Measurements from ENCODE around the gene METTL25B. TPM values are rescaled to one million over a fixed set of nuclear protein-coding genes. Genes with fewer than 3 reads are reported as not detected.
"Not testable (repeated sequence)": the region's sequence is repeated elsewhere in the genome, so short reads cannot be mapped to it uniquely, and the experiment has no call there.

METTL25B gene
- total RNA-seq, 2 experiments from 2014 or later, result 44.0 to 49.6 TPM

DNA sequence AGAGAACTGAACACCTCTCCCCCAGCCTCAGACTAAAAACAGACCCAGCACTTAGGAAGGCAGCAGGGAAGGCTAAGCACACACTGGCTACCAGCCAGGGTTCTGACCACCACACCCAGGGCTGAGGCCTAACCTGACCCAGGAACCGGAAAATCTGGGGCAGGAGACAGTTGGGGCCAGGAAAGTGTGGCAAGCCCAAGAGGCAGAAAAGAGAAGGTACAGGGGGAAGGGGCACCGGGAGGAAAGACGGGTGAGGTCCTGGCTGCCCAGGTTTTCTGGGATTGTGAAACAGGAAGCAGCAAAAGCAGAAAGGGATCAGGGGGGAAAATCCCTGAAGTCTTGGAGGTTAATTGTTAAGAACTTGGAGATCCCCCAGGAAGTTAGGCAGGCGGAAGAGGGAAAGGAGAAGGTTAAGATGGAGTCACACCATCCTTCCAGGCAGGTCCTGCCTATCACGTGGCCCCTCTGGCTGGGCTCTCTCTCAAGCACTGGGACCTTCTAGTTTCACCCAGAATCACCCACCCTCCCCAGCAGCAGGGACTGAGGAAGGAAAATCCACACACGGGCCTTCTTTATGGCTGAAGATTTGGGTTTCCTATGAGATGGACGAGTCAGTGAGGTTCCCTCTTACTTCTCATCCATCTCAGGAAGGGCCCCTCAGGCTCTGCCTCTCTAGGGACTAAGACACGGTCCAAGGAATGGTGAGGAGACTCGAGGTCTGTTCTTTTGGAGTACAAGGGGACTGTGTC is 20.6 kb downstream of the METTL25B start:
- no peaks in the 10 kb centered on the region for H3K9me3 Mint-ChIP-seq (ENCODE audit: low read depth)
- ATAC-seq (no peak), DNase-seq (no peak)
- no peaks in the 10 kb centered on the region for H3K27me3 Mint-ChIP-seq
- H3K36me3 Mint-ChIP-seq, result peaks cover 23% of the 10 kb centered on the region
- CTCF ChIA-PET, result interaction anchor here (1.1 to 3.3 kb wide), 3 partner anchors 22 to 59 kb away, joined by 3 to 44 read pairs (median 8); partner anchors contain the start of genes ISG20L2 and METTL25B
- H3K27ac Mint-ChIP-seq, result peak overlapping the region; percentile 97
- H3K4me1 Mint-ChIP-seq, result peaks cover 68% of the 10 kb centered on the region
- H3K4me3 Mint-ChIP-seq, result peak overlapping the region; percentile 98

DNA sequence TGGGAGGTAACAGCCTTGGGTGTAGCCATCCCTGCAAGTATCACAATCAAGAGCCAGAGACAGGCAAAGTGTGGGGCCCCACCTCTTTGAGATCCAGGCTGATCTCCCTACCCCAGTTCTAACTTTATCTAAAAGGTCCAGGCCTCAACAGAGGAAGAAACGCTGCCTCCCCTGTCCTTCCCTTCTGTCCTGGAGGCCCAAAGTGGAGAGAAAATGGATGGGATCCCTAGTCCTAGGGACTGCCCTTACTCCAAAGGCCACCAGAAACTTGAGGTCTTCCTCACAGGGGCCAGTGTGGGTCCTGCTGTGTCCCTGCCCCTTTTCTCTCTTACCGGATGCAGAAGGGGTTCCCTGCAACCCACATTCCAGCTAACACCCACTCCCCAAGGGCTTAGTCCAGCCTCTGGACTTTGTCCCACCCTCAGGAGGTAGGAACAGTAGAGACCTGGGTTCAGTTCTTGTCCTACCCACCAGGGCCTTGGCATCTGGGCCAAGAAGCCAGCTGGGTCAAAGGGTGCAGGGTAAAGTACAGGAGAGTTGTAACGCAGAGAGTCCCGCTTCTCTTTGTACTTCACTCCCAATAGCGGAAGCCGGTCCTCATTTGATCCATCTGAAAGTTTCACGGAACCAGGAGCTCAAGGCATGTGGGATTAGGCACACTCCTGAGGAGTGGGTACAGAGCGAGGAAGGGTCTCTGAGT is 21.3 kb downstream of the METTL25B start:
- CTCF ChIA-PET, result interaction anchor here (1.9 to 4.0 kb wide), 3 partner anchors 8 to 60 kb away, joined by 8 to 71 read pairs (median 37); partner anchors contain the start of genes ISG20L2, METTL25B and MRPL24
- Mint-ChIP-seq H3K36me3 (peaks cover 20% of the 10 kb centered on the region), H3K27ac (peak overlapping the region; percentile 97), H3K4me1 (peaks cover 63% of the 10 kb centered on the region), H3K27me3 (no peaks in the 10 kb centered on the region), H3K4me3 (peak overlapping the region; percentile 98), H3K9me3 (ENCODE audit: low read depth) (no peaks in the 10 kb centered on the region)
- DNase-seq (no peak), ATAC-seq (no peak)

DNA sequence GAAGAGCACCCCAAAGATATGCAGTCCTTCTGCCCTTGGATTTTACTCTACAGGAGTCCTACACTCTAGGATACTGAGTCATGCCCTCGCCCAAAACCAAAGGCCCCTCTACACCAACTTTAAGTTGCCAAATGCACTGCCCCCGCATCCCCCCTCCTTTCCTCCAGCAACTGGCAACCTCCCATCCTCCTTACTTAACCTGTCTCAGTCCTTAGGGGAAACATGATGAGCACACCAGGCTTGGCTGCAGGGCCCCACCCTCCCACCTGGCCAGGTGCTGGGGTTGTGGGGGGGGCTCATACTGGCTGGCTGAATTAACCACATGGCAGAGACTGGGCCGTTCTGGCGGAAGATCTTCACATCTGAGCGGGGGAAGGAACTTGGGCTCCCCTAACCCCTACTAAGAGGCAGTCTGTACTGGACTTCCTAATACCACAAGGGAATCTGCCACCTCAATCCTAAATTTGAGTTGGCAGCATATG is 22.0 kb downstream of the METTL25B start:
- H3K36me3 Mint-ChIP-seq, result peaks cover 20% of the 10 kb centered on the region
- peak overlapping the region; percentile 98 for H3K4me3 Mint-ChIP-seq
- no peaks in the 10 kb centered on the region for H3K27me3 Mint-ChIP-seq
- no peak for DNase-seq
- CTCF ChIA-PET, result interaction anchor here (1.9 to 4.0 kb wide), 4 partner anchors 9 to 61 kb away, joined by 8 to 71 read pairs (median 30); partner anchors contain the start of genes ISG20L2, METTL25B, MRPL24 and PRCC
- peaks cover 60% of the 10 kb centered on the region for H3K4me1 Mint-ChIP-seq
- peak overlapping the region; percentile 97 for H3K27ac Mint-ChIP-seq
- no peak for ATAC-seq
- H3K9me3 Mint-ChIP-seq (ENCODE audit: low read depth), result no peaks in the 10 kb centered on the region

DNA sequence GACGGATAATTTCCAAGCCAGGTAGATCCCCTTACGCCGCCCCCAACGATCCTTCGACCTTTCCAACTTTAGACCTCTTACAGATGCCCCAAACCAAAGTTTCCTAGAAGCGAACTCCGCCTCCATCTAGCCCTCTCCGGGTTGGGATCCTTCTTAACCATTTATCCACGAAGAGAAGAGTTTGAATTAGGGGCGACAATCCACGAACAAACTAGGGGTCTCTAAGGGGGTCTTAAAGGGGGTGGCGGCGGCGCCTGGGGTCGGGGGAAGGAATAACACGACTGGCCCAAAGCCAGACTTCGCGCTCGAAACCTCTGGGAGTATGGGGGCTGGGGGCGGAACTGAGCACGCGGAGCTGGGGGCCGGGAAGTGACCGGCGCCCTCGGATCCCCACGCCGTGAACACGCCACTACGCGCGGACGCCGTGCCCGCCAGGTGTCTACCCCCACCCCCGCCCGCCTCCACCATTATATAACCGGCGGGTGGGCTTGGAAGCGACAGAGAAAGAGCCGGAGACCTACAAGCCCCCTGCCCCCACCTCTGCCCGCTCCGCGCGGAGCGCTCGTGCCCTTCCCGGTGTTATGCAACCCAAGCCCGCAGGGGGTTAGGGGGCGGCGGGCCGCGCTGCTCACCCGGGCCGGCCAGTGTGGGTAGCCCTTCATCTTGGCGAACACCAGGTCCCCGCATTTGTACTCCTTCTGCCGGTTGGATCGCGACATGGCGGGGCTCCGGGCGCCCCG is 22.6 kb downstream of the METTL25B start:
- ATAC-seq (peak; percentile 20), DNase-seq (peak; percentile 62)
- Mint-ChIP-seq H3K9me3 (ENCODE audit: low read depth) (no peaks in the 10 kb centered on the region), H3K4me1 (peaks cover 53% of the 10 kb centered on the region), H3K27me3 (no peaks in the 10 kb centered on the region), H3K4me3 (peak overlapping the region; percentile 98), H3K27ac (peak overlapping the region; percentile 97), H3K36me3 (peaks cover 16% of the 10 kb centered on the region)
- CTCF ChIA-PET, result interaction anchor here (0.6 to 4.0 kb wide), 8 partner anchors 10 to 110 kb away, joined by 3 to 71 read pairs (median 12); partner anchors contain the start of genes ISG20L2, METTL25B, MRPL24 and NTRK1

DNA sequence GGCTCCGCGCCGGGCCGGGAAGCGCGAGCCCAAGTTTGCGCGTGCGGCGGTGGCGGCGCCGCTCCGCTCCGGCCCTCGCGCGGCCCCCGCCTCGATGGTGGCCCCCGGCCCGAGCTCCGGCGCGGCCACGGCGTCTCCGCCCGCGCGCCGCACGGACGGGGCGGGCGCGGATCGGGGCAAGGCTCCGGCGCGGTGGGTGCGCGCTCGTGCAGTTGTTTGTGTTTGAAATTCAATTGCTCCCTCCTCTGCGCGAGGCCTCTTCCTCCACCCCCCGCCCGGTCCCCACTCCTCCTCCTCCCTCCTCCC is 23.1 kb downstream of the METTL25B start, which contains the start of gene HDGF:
Gene HDGF (minus strand): TSS at position 225 of the 306 bp plus-strand sequence. CDS start 246 bp downstream, outside the sequence.
- ATAC-seq (no peak), DNase-seq (no peak)
- CTCF ChIA-PET, result interaction anchor here (0.6 to 4.0 kb wide), 8 partner anchors 10 to 109 kb away, joined by 3 to 71 read pairs (median 12); partner anchors contain the start of genes ISG20L2, METTL25B, MRPL24 and NTRK1
- Mint-ChIP-seq H3K9me3 (ENCODE audit: low read depth) (no peaks in the 10 kb centered on the region), H3K4me1 (peaks cover 48% of the 10 kb centered on the region), H3K4me3 (peak within 1 kb of the TSS; percentile 98), H3K36me3 (peaks cover 16% of the 10 kb centered on the region), H3K27ac (peak within 1 kb of the TSS; percentile 97), H3K27me3 (no peaks in the 10 kb centered on the region)

DNA sequence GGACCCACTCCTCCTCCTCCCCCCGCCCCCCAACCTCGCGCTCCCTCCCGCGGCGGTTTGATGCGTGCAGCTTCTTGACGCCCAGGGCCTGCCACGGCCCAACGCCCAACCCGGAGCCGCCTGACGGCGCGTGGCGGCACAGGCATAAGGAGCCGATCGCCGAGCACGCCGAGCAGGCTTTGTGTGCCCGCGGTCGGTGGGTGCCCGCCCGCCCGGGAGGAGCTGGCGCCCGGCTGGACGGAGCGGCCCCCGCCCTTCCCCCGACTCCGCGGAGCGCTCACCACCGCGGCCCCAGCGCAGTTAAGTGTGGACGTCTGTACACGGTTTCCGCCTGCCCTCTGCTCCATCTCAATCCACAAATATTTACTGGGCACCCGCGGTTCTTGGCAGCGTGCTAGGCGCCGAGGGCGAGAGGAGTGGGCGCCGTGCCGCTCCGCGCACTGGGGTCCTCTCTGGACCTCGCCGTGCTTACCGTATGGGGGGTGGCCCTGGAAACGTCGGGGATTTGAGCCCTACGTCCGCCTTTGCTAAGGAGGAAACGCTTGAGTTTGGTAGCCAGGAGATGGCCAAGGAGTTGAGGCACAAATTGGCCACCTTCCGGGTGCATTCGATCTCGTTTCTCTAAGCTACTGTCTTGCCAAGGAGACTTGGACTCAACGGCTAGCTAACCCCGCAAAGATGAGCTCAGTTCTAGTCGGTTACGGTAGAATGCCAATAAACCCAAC is 23.6 kb downstream of the METTL25B start:
- DNase-seq (peak; percentile 98), ATAC-seq (peak; percentile 84)
- no peaks in the 10 kb centered on the region for H3K9me3 Mint-ChIP-seq (ENCODE audit: low read depth)
- peak overlapping the region; percentile 93 for H3K27ac Mint-ChIP-seq
- no peaks in the 10 kb centered on the region for H3K27me3 Mint-ChIP-seq
- peaks cover 43% of the 10 kb centered on the region for H3K4me1 Mint-ChIP-seq
- H3K4me3 Mint-ChIP-seq, result peak overlapping the region; percentile 98
- peaks cover 14% of the 10 kb centered on the region for H3K36me3 Mint-ChIP-seq
- CTCF ChIA-PET, result interaction anchor here (0.6 to 4.0 kb wide), 12 partner anchors 11 to 108 kb away, joined by 3 to 71 read pairs (median 6); partner anchors contain the start of genes ISG20L2, METTL25B, MRPL24 and NTRK1

DNA sequence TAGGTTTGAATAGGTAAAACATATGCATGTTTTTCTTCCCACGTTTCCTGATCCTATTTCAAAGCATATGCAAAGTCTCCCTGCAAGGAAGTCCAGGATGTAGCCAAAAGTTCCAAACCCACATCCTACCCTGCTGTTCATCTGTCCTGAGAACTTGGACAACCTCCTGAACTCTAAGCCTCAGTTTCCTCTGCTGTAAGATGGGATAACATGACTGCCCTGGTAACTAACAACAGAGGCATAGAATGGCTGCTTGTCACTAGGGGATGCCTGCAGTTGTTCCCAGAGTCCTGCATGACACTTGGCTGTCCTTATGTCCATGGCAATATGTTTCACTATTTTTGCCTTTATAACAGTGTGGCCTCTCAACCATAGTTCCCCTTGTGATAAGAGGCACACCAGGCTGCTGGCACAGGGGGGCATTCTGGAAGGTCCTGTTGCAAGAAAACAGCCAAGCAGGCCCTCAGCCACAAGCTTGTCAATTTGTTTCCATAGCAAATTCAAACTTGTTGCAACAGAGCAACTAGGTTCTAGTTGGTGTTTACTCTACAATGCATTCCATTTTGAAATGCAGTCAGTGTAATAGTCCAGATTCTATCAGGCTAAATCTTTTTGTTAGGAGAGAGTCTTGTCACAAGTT is 24.7 kb downstream of the METTL25B start:
- ATAC-seq, result no peak
- Mint-ChIP-seq H3K36me3 (peaks cover 14% of the 10 kb centered on the region), H3K4me3 (peak overlapping the region; percentile 98), H3K27me3 (no peaks in the 10 kb centered on the region), H3K9me3 (ENCODE audit: low read depth) (no peaks in the 10 kb centered on the region), H3K4me1 (peaks cover 34% of the 10 kb centered on the region), H3K27ac (peak overlapping the region; percentile 93)
- DNase-seq, result no peak
- CTCF ChIA-PET, result interaction anchor here (1.4 to 4.0 kb wide), 8 partner anchors 11 to 107 kb away, joined by 4 to 71 read pairs (median 12); partner anchors contain the start of genes ISG20L2, METTL25B, MRPL24 and NTRK1

DNA sequence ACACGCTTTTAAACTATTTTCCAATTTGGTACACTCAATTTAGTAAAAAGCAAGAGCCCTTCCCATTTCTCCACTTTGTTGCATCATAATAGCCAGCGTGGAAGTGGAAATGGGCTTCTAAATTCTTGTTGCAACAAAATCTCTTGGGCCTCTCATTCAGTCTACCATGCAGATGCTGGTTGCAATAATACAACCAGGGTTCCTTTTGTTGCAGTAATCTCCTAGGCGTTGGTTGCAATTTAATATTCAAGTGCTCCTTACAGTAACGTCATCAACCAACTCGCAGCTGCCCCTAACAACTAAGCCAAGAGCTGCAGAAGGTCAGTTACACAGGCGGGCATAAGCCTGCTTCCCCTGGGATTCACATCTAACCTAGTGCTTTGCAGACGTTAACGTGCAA is 25.9 kb downstream of the METTL25B start:
- Mint-ChIP-seq H3K27me3 (no peaks in the 10 kb centered on the region), H3K4me3 (no peak overlapping the region), H3K9me3 (ENCODE audit: low read depth) (no peaks in the 10 kb centered on the region), H3K27ac (no peak overlapping the region), H3K4me1 (peaks cover 26% of the 10 kb centered on the region), H3K36me3 (peaks cover 13% of the 10 kb centered on the region)
- ATAC-seq (no peak), DNase-seq (no peak)
- CTCF ChIA-PET, result interaction anchor here (1.5 kb wide), 1 partner anchor 14 kb away, joined by 3 read pairs; no protein-coding TSS in a partner anchor

DNA sequence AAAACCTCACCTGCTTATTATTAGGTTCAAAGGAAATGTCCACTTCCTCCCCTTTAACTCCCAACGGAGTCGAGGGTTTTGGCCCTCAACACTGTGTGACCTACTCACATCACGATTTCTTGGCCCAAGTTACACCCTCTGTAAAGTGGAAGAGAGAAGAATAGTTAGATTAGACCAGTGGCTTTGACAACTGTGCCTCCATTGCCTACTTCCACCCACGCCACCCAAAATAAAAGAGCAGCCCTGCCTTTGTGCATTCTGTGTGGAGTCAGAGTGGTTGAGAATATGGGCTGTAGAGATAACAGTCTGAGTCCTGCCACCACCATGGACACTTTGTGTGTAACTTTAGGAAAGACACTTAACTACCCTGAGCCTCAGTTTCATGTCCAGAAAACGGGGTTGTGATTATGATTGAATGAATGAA is 27.3 kb downstream of the METTL25B start:
- ATAC-seq (no peak), DNase-seq (no peak)
- Mint-ChIP-seq H3K4me3 (no peak overlapping the region), H3K4me1 (peaks cover 18% of the 10 kb centered on the region), H3K9me3 (ENCODE audit: low read depth) (no peaks in the 10 kb centered on the region), H3K36me3 (peaks cover 2% of the 10 kb centered on the region), H3K27me3 (no peaks in the 10 kb centered on the region), H3K27ac (no peak overlapping the region)
- CTCF ChIA-PET, result interaction anchor here (1.2 to 2.1 kb wide), 4 partner anchors 13 to 83 kb away, joined by 3 to 17 read pairs (median 6); no protein-coding TSS in a partner anchor

DNA sequence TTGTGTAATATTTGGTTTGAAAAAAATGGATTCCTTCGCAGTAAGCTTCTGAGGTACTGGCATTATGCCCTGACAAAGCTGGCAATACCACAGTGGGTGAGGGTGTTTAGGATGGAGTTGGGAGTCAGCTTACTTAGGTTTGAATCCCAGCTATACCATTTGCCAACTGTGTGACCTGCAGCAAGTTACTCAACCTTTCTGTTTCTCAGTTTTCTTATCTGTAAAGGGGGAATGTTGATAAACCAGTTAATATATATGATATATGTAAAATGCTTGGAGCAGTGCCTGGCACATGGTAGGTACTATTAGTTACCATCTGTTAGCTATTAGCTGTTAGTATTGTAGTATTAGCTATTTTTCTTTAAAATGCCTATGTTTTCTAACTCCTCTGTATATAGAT is 28.1 kb downstream of the METTL25B start:
- CTCF ChIA-PET, result interaction anchor here (0.7 to 2.1 kb wide), 8 partner anchors 9 to 332 kb away, joined by 3 to 17 read pairs (median 4); partner anchors contain the start of genes INSRR, NTRK1 and PRCC
- no peaks in the 10 kb centered on the region for H3K9me3 Mint-ChIP-seq (ENCODE audit: low read depth)

DNA sequence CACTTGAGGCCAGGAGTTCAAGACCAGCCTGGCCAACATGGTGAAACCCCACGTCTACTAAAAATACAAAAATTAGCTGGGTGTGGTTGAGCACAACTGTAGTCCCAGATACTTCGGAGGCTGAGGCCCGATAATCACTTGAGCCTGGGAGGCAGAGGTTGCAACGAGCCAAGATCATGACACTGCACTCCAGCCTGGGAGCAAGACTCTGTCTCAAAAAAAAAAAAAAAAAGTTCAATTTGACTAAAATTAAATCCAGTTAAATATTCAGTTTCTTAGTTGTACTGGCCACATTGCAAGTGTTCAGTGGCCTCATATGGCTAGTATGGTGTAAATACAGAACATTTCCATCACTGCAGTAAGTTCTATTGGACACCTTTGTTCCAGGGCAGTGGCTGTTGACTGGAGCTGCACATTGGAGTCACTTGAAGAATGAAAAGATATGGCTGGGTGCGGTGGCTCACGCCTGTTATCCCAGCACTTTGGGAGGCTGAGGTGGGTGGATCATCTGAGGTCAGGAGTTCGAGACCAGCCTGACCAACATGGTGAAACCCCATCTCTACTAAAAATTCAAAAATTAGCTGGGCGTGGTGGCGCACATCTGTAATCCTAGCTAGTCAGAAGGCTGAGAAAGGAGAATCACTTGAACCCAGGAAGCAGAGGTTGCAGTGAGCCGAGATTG is 29.4 kb downstream of the METTL25B start:
- not testable (repeated sequence) for H3K36me3 Mint-ChIP-seq; H3K27me3 Mint-ChIP-seq; H3K27ac Mint-ChIP-seq; H3K9me3 Mint-ChIP-seq (ENCODE audit: low read depth); DNase-seq; H3K4me3 Mint-ChIP-seq; ATAC-seq
- CTCF ChIA-PET, result interaction anchor here (1.7 to 2.1 kb wide), 3 partner anchors 9 to 103 kb away, joined by 5 to 8 read pairs (median 5); partner anchors contain the start of genes NTRK1 and PRCC
- peaks cover 14% of the 10 kb centered on the region for H3K4me1 Mint-ChIP-seq

More for the DNA sequence above, 28.1 kb downstream of the METTL25B start:
- Mint-ChIP-seq H3K4me3 (no peak overlapping the region), H3K4me1 (peaks cover 18% of the 10 kb centered on the region), H3K27ac (no peak overlapping the region), H3K27me3 (no peaks in the 10 kb centered on the region), H3K36me3 (no peaks in the 10 kb centered on the region)
- no peak for DNase-seq
- no peak for ATAC-seq
